DND-41 (cell line): Measurements from ENCODE around the gene QSOX1.

Experiments used
- EZH2 ChIP-seq: IDR thresholded peaks from 3 replicates; pipeline ENCODE4 v1.6.1; 2012; ENCODE audit warnings: borderline replicate concordance, low read depth, mild to moderate bottlenecking, moderate library complexity, low read length, inconsistent platforms; ENCODE audit not compliant: severe bottlenecking
- TF ChIP-seq, protein P1 (sequence below): IDR thresholded peaks from 2 replicates; pipeline ENCODE4 v1.5.1; 2012; ENCODE audit warnings: borderline replicate concordance, low read length, moderate library complexity, mild to moderate bottlenecking; ENCODE audit not compliant: poor library complexity, severe bottlenecking; ENCODE audit errors: extremely low read depth

DNA sequence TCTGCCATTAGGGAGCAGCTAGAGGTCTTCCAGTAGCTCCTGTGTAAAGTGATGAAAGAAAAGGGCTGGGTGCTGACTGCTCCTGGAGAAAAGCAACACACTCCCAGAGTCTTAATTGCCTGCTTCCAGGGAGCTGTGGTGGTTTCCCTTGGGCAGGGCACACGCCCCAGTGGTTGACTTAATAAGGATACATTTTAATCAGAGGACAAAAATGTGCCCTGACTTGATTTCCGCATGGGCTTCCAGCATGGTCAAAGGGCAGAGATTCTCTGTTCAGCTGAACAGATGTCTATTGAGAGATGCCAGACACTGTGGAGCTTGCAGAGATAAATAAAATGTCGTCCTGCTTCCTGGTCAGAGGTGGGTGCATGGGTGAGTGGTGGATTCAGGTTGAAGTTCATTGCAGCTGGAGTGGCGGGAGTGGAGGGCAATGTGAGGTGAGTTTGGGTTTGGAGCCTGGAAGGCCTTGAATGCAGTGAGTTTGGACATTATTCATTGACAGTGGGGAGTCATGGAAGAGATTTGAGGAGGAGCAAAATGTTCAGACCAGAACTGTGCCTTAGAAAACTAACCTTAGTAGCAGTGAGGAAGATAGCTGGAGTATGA is 16.0 kb downstream of the QSOX1 start:
- no peak for TF ChIP-seq EZH2
- TF ChIP-seq, protein P1, sequence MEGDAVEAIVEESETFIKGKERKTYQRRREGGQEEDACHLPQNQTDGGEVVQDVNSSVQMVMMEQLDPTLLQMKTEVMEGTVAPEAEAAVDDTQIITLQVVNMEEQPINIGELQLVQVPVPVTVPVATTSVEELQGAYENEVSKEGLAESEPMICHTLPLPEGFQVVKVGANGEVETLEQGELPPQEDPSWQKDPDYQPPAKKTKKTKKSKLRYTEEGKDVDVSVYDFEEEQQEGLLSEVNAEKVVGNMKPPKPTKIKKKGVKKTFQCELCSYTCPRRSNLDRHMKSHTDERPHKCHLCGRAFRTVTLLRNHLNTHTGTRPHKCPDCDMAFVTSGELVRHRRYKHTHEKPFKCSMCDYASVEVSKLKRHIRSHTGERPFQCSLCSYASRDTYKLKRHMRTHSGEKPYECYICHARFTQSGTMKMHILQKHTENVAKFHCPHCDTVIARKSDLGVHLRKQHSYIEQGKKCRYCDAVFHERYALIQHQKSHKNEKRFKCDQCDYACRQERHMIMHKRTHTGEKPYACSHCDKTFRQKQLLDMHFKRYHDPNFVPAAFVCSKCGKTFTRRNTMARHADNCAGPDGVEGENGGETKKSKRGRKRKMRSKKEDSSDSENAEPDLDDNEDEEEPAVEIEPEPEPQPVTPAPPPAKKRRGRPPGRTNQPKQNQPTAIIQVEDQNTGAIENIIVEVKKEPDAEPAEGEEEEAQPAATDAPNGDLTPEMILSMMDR, result no peak
